Measurements from ENCODE around the gene UTF1. TPM values are rescaled to one million over a fixed set of nuclear protein-coding genes. Genes with fewer than 3 reads are reported as not detected.
A peak's percentile ranks its signal among the peaks of the same experiment; 100 is the strongest.

Gene UTF1
- total RNA-seq, 1 experiment from 2014 or later: not detected

DNA sequence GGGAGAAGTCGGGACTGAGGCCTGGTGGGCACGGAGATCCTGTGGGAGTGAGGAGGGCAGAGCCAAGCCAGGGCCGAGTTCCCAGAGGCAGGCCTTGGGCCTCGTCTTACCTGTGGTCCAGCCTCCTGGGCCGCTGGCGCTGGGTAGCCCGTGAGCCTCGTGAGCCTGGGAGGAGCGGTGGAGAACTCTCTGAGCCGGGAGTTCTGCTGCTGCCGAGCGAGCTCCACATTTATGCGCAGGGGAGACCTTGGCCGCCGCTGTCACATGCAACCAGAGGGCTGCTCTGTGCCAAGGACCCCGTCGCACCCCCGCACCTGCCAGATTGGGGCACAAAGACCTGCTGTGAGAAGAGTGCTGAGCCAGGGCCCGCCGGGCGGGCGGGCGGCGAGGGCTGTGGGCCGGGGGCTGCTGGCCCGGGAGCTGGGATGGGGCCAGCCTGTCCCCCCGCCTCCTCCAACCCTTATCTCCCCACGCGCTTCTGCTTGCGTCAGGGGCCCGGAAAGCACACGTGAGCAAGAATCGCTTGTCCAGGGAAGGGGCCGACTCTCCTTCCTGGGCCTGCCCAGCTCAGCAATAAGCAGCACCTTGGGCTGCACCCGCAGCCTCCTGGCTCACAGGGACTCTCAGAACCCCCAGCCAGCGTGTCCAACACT is 17.8 kb downstream of the UTF1 start:
- DNase-seq (ENCODE audit: low spot score): no peak

DNA sequence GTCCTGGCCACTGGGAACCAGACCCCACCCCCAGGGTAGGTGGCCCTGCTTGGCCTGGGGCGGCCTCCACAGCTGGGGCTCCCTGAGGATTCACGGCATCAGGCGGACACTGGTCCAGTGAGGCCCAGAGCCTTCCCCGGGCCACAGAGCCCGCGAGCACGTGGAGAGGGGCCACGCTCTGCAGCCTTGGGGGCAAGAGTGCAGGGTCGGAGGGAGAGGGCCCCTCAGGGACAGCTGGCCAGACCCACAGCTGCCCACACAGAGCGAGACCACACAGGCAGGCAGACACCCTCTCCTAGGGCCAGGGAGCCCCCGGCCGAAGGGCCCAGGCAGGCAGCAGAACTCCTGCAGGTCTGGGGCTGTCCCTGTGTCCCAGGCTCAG is 18.3 kb downstream of the UTF1 start:
- DNase-seq (ENCODE audit: low spot score): no peak

DNA sequence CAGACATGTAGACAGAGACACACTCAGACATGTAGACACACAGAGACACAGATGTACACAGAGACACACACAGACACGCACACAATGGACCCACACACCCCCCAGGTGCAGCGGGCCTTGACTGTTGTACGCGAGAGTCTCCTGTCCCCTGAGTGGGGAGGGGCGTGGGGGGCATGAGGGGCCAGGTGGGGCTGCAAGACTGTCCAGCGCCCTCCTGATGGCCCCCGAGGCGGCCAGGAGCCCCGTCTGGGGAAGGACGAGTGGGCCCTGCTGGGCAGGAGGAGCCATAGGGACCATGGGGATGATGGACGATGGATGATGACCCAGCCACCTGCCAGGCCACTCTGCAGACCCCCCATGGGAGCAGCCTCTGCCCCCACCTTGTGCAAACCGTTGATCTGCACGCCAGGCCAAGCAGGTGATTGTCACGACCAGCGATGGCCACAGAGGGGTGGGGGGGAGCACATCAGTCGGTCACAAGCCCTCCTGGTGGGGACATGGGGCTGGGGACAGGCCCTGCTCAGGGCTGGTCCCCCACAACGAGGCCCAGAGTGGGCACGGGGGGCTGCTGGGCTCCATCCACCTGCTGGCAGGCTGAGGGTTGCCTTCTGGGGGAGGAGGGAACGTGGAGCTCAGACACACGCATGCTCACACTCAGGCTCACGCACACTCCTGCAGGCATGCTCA is 19.2 kb downstream of the UTF1 start:
- no peak for DNase-seq (ENCODE audit: low spot score)

DNA sequence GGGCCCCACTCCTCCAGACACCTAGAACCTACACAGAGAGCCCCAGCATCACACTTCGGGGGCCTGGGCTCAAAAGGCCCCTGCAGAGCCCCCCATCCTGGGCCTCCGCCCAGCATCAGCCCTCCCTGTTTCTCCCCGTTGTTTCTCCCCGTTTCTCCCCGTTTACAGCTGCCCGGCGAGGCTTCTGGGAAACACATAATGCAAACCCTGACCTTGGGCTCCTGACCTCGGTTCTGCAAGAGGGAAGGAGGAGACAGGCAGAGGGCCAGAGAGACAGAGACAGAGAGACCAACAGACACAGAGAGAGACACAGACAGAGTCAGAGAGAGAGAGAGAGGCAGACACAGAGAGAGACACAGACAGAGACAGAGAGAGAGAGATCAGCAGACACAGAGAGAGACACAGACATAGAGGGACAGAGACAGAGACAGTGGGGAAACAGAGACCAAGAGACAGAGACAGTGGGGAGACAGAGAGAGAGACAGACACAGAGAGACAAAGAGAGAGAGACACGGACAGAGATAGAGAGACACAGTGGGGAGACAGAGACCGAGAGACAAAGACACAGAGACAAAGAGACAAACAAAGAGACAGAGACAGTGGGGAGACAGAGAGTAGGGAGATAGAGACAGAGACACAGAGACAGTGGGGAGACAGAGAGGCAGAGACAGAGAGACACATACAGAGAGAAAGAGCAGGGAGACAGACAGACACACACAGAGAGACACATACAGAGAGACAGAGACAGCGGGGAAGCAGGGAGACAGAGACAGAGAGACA is 20.1 kb downstream of the UTF1 start:
- DNase-seq (ENCODE audit: low spot score): no peak

DNA sequence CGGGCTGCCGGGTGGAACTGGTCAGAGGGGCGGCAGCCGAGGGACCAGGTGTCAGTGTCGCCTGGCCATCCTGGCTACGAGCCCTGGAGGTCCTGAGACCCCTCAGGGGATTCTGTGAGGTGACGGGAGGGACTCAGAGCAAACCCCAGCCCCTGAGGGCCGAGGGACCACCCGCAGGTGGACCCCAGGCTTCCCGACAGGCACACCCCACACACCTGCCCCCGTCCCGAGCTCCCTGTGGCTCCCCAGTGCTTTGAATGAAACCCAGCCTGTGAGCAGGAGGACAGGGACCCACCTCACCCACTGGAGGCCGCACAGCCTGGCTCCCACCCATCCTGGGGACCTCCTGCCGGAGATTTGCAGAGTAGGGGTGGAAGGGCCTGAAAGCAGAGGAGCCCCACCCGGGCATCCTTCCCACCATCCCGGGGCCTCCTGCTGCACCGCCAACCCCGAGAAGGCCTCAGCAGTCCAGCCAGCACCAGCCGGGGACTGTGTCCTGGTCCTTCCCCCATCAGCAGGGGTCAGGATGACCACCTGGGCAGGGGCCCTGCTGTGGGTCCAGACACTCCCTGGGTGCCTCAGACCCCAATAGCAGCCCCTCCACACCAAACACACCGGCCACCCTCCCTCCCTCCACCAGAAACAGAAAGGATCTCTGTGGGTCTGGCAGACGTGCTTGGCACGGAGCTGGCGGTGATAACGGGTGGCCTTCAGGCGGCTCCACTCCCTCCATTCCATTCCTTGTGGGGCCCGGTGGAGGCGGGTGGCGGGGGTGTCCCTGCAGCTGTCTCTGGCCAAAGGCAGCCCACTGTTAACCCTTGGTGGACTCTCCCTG is 21.6 kb downstream of the UTF1 start:
- no peak for DNase-seq (ENCODE audit: low spot score)

DNA sequence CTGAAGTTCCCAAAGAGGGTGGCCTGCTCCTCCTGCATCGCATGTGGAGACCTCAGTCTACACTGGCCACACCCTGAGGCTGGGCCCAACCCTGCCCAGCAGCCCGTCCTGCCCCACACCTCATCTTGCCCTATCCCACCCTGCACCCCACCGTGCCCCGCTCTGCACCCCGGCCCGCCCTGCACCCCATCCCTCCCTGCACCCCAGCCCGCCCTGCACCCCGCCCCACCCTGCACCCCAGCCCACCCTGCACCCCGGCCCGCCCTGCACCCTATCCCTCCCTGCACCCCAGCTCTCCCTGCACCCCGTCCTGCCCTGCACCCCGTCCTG is 22.2 kb downstream of the UTF1 start:
- no peak for DNase-seq (ENCODE audit: low spot score)

DNA sequence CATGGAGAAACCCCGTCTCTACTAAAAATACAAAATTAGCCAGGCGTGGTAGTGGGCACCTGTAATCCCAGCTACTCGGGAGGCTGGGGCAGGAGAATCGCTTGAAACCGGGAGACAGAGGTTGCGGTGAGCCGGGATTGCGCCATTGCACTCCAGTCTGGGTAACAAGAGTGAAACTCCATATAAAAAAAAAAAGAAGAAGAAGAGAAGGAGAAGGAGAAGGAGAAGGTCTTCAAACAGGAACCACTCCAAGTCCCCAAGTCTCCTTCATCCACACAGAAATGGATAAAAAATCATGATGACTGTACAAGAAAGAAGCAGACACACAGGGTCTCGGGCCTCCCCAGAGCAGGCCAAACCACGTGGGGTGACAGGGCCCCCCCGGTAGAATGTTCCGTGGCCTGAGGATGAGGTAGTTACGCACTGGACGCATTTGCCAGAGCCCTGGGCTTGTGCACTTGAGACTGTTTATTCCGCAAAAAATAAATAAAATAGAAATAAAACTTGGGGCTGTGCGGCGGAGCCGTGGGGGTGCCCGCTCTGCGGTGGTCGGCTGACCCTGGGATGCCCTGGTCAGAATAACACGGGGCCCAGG is 23.4 kb downstream of the UTF1 start:
- DNase-seq (ENCODE audit: low spot score): no peak

DNA sequence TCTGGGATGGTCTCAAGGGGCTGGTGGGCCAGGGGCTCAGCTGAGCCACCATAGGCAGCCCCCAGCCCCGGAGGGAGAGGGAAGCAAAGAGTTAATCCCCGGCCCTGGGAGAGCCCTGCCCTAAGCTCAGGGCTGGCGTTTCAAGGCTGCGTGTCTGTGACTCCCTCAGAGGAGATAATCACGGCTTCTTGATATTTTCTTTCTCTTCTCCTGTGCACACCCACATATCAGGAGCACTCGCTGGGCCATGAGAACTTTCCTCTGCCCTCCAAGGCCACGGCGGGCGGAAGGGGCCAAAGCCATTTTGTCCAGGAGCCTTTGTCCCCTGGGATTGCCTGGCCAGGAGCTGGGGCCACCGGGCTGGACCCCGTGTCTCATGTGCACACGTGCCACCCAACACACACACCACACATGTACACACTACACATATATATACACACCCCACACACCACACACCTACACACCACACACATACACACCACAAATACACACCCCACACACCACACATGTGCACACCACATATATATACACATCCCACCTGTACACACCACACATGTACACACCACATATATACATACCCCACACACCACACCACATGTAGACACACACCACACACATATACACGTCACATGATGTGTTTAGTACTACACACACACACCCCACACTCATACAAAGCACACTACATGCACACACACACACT is 24.6 kb downstream of the UTF1 start:
- no peak for DNase-seq (ENCODE audit: low spot score)

DNA sequence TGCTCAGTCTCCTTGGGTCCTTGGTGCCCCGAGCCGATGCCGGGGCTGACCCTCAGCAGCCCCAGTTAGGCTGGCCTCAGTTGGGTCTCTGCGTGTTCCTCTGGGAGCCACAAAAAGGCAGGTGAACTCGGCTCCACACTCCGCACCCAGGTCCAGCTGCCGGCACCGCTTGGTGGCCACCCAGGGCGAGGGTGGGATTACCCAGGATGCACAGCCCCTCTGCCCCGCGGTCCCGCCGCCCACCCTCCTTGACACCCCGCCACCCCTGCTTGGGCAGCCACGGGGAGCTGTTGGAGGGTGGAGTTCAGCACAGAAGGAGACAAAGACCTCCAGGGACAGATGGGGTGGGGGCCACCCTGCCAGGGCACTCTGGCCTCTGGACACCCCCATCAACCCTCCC is 25.3 kb downstream of the UTF1 start:
- no peak for DNase-seq (ENCODE audit: low spot score)

DNA sequence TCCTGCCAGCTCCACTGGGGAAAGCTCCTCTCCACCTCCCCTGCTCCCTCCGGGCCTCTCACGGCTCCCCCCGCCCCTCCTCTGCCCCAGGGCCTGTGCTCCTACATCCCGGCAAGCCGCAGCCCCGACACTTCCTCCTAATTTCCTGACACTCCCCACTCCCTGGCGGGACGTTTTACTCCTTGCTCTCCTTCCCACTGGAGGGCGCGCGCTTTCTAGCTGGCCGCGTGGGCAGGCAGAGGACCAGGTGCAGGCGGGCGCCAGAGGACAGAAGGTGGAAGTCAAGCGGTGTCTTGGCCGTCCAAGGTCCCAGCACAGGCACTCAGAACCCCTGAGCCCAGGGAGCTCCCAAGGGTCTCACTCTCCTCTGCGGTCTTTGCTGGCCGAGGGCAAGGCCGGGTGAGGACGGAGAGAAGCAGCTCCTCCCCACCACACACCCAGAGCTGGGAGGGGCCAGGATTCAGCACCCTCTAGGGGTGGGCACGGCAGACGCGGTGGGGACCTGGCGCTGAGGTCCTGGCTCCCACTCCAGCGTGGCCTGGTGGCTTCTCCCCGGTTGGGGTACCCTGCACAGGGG is 27.6 kb downstream of the UTF1 start:
- DNase-seq (ENCODE audit: low spot score): no peak

DNA sequence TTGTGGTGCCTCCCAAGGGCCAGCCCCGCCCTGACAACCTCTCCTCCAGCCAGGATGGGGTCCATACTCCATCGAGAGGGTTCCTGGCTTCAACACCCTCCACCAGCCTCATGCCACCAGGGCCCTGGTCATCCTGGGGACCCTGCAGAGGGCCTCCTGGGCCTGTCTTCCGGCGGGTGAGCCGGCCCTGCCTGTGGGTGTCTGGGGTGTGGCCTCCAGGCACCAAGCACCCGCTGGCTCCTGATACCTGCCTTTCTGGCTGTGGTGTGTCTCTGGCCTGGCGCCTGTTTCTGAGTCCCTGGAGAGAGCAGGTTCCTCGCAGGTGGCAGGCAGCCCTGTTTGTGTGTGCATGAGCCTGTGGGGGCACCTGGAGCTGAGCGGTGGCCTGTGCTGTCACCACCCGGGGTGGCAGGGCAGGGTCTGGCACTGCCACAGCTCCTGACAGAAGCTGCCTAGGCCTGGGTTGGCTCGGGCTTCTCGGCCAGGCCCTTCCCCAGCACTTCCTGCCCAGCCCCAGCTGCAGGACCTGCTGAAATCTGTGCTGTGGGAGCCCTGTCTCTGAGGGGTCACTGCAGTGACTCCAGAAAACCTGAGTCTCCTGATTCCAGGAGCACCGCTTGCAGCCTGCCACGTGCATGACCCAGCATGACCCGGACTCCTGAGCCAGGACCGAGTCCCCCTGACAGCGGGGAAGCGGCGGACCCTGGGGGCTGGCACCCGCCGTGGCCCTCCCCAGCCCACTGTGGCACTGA is 28.2 kb downstream of the UTF1 start:
- peak; percentile 19 for DNase-seq (ENCODE audit: low spot score)

DNA sequence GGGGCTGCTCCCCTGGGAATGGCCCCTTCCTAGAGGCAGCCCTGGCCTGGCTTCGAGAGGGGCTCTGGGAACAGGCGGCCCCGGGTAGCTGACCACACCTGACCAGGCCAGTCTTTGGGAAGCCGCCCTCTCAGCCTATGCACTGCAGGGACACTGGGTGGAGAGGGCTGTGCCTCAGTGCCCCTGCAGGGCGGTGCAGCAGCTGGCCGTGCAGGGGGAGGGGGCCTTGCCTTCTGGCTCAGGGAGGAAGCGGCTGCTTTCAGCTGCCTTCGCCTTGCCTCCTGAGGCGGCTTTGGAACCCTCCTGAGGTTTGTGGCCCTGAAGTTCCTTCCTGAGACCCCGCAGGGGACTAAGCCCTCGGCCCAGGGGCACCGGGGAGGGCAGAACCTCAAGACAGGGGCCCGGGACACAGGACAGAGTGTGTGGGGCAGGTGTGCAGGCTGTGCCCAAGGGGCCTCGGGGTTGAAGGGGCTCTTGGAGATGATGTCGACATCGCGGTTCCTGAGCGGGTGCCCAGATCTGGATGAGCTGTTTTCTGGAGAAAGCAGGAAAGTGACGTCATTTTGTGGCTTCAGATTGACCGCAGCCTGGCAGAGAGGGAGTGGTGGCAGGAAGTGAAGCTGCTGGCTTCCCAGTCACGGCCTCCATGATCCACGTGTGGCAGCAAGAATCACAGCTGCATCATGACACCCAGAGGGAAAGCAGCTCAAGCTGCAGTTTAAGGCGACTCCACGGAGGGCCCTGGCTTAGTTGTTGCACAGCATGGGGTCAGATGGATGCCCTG is 29.0 kb downstream of the UTF1 start:
- DNase-seq (ENCODE audit: low spot score): peak; percentile 98

DNA sequence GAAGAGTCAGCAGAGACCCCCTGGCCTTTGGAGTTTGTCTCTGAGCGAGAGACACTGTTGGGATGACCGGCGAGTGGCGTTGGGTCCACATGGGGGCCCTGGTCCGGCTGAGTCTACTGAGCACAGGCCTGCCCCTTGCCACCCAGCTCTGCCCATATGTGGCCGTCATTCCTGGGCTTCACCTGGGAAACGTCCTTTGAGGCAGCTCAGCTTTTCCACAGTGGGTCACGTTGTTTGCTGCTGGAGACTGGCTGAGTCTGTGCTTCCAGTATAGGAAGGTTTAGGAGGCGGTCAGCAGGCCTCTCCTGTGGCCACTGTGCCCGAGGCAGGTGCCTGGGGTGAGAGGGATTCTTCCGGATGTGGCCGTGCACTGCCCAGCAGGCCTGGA is 29.6 kb downstream of the UTF1 start:
- peak; percentile 38 for DNase-seq (ENCODE audit: low spot score)

DNA sequence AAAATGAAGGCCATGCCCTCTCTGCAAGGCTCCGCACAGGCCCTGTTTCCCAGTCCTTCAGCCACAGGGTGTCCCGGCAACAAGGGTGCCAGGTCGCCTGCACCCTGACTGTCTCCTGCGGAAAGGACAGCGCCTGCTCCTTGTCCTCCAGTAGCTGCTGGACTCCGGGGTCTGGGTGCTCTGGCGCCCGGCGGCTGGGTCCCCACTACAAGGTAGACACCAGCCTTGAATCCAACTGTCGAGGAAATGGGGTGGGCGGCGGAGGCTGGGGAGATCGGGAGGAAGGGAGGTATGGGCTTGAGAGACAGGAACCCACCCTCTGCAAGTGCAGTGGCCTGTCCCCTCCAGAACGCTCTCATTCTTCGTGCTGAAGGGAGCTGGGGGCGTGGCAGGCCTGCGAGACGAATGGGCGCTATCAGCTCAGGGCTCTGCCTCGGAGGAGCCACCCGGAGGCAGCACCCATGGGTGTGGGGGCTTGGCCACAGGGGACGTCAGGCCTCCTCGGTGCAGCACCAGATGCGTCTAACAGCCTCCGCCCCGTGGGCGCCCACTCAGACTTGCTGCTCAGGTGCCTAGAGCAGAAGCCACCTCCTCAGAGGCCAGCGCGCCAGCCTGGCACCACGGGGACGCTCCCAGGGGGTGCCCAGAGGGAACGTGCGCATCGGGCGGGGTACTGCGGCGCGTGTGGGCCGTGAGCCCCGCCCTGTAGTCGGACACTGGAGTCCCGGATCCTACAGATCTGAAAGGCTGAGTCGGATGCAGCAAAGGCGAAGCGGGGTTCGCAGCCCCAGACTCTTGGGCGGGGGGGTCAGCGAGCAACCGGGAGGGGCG is 31.1 kb downstream of the UTF1 start:
- DNase-seq (ENCODE audit: low spot score): peak; percentile 37

DNA sequence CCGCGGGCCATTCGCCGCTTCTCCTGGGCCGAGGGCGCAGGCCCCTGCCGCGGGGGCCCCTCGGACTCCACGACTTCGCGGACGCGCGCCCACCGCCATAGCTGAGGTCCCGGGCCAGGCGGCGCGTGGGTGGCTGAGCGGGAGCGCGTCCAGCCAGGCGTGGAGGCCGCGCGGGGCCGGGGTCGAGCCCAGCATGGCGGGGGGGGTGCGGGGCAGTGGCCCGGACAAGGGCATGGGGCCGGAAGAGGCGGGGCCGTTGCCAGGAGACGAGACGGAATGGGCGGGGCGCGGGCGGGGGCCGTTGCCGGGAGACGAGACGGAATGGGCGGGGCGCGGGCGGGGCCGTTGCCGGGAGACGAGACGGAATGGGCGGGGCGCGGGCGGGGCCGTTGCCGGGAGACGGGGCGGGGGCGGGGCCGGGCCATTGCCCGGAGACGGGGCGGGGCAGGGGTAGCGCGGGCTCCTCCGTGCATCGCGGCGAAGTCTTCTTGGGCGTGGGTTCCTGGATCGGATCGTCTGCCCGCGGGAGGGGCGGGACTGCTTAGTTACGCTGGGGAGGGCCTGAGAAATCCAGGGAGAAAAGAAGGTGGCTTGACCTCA is 31.8 kb downstream of the UTF1 start:
- peak; percentile 22 for DNase-seq (ENCODE audit: low spot score)

DNA sequence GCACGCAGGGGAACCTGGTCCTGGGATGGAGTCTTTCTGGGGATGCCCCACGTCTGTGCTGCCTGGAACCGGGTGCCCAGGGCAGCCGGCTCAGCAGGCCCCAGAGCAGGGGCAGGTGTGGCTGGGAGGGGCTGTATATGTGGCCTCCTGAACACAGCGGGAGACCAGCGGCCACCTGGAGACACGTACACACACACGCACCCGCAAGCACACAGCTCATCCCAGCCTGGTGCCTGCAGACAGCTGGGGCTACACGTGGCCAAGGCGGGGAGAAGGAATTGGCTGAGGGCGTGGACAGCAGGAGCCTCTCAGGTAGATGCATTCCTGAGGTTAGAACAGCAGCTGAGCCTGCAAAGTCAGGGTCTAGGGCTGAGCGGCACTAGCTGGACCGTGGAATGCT is 32.7 kb downstream of the UTF1 start:
- DNase-seq (ENCODE audit: low spot score): no peak

DNA sequence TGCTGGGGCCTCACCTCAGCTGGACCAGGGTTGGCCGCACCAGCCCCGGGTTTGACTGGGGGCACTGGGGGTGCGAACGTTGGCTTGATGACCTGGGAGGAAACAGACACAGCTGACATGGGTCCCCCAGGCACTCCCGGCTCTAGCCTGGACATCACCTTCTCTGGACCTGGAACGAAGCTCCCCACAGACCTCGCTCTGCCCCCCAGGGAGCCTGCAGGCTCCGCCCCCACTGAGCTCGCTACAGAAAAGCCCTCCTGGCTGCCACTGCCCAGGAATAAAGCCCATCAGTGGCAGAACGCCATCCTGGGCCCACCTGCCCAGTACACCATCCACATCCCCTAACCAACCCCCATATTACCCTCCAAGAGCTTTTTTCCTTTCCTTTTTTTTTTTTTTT is 33.7 kb downstream of the UTF1 start:
- no peak for DNase-seq (ENCODE audit: low spot score)

DNA sequence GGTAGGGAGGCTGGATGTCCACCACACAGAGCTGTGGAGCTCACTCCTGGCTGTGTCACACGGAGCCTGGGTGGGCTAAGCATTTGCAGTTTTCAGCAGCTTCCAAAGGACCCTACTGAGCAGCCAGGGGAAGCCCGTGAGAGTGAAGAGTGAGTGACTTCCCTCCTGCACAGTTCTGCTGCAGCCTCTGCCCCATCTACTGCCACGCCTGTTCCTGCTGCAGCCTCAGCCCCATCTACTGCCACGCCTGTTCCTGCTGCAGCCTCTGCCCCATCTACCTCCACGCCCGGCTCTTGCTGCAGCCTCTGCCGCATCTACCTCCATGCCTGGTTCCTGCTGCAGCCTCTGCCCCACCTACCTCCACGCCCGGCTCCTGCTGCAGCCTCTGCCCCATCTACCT is 34.4 kb downstream of the UTF1 start:
- peak; percentile 16 for DNase-seq (ENCODE audit: low spot score)

All from A172 (cell line).